NOMO-1 (cell line): ENCODE data around the gene FSCN2.

Source experiments
- DNase-seq, 2 experiments: peaks; one replicate each; lab custom pipeline; 2025; ENCODE audit not compliant: unreplicated experiment in 2 of 2; lab: John Stamatoyannopoulos, UW

FSCN2 gene

GRCh38 chr17:81552244-81553017 lies 24.3 kb downstream of the FSCN2 start, which contains the start of gene FAAP100:
FAAP100 (minus strand) TSS chr17:81552353; CDS start chr17:81552330, 23 bp downstream.
- peak; percentile 76 to 82 for DNase-seq

GRCh38 chr17:81553018-81553615 lies 24.9 kb downstream of the FSCN2 start:
- peak; percentile 89 to 90 for DNase-seq

- no peak for DNase-seq
These were observed 25.5 kb downstream of the FSCN2 start for GRCh38 chr17:81553616-81554181.

GRCh38 chr17:81556175-81556691 lies 28.1 kb downstream of the FSCN2 start:
- DNase-seq: peak; percentile 39 to 53

GRCh38 chr17:81556863-81557262 lies 28.7 kb downstream of the FSCN2 start:
- DNase-seq: no peak

GRCh38 chr17:81557276-81558114 lies 29.3 kb downstream of the FSCN2 start:
- DNase-seq: no peak

- DNase-seq: no peak
These were observed 29.9 kb downstream of the FSCN2 start for GRCh38 chr17:81558115-81558468.

GRCh38 chr17:81558941-81559806 lies 31.0 kb downstream of the FSCN2 start:
- DNase-seq: peak; percentile 22 to 34

- DNase-seq: no peak
These were observed 33.3 kb downstream of the FSCN2 start for GRCh38 chr17:81561494-81561885.

GRCh38 chr17:81563861-81564586 lies 35.8 kb downstream of the FSCN2 start:
- peak; percentile 74 to 76 for DNase-seq

GRCh38 chr17:81564778-81565177 lies 36.6 kb downstream of the FSCN2 start:
- no peak for DNase-seq

GRCh38 chr17:81565231-81565630 lies 37.1 kb downstream of the FSCN2 start:
- DNase-seq: no peak

GRCh38 chr17:81566461-81567126 lies 38.4 kb downstream of the FSCN2 start:
- DNase-seq: peak; percentile 55 to 62

- no peak for DNase-seq
These were observed 39.0 kb downstream of the FSCN2 start for GRCh38 chr17:81567191-81567590.

- DNase-seq: no peak
These were observed 40.2 kb downstream of the FSCN2 start for GRCh38 chr17:81568416-81568815.

- no peak for DNase-seq
These were observed 41.9 kb downstream of the FSCN2 start for GRCh38 chr17:81569986-81570514.

GRCh38 chr17:81570964-81571363 lies 42.8 kb downstream of the FSCN2 start:
- DNase-seq: no peak

GRCh38 chr17:81572563-81573168 lies 44.5 kb downstream of the FSCN2 start:
- DNase-seq: no peak
